HG03103 (cell line): ENCODE measurements around the gene KCNMA1.
"Not testable (repeated sequence)": the region's sequence is repeated elsewhere in the genome, so short reads cannot be mapped to it uniquely, and the experiment has no call there.

ENCODE experiments used
- ATAC-seq: cut with Tn5 transposase; IDR thresholded peaks from one replicate; pipeline ENCODE4 v1.9.1; 2021; ENCODE audit warnings: low read depth; ENCODE audit not compliant: unreplicated experiment

KCNMA1 gene

GRCh38 chr10:77608281-77608680 lies 29.3 kb downstream of the KCNMA1 start:
- ATAC-seq = no peak

GRCh38 chr10:77606751-77607150 lies 30.9 kb downstream of the KCNMA1 start:
- ATAC-seq = no peak

GRCh38 chr10:77605466-77605865 lies 32.1 kb downstream of the KCNMA1 start:
- ATAC-seq = no peak

GRCh38 chr10:77604941-77605351 lies 32.7 kb downstream of the KCNMA1 start:
- no peak for ATAC-seq

GRCh38 chr10:77604063-77604462 lies 33.5 kb downstream of the KCNMA1 start:
- ATAC-seq = peak; percentile 4

GRCh38 chr10:77603534-77603927 lies 34.1 kb downstream of the KCNMA1 start:
- ATAC-seq = peak; percentile 32

GRCh38 chr10:77602913-77603533 lies 34.6 kb downstream of the KCNMA1 start:
- ATAC-seq = no peak

GRCh38 chr10:77602231-77602912 lies 35.2 kb downstream of the KCNMA1 start:
- ATAC-seq = no peak

GRCh38 chr10:77601488-77601887 lies 36.1 kb downstream of the KCNMA1 start:
- no peak for ATAC-seq

GRCh38 chr10:77600640-77601039 lies 37.0 kb downstream of the KCNMA1 start:
- no peak for ATAC-seq

GRCh38 chr10:77599651-77600050 lies 38.0 kb downstream of the KCNMA1 start:
- no peak for ATAC-seq

- ATAC-seq = no peak
Observed at GRCh38 chr10:77598606-77599005, 39.0 kb downstream of the KCNMA1 start.

- ATAC-seq = no peak
Observed at GRCh38 chr10:77597560-77597959, 40.0 kb downstream of the KCNMA1 start.

- no peak for ATAC-seq
Observed at GRCh38 chr10:77594471-77594783, 43.2 kb downstream of the KCNMA1 start.

GRCh38 chr10:77593771-77594470 lies 43.7 kb downstream of the KCNMA1 start:
- no peak for ATAC-seq

- ATAC-seq = no peak
Observed at GRCh38 chr10:77592946-77593636, 44.5 kb downstream of the KCNMA1 start.

GRCh38 chr10:77592510-77592909 lies 45.1 kb downstream of the KCNMA1 start:
- ATAC-seq = no peak

- ATAC-seq = no peak
Observed at GRCh38 chr10:77591238-77591880, 46.2 kb downstream of the KCNMA1 start.

- ATAC-seq = no peak
Observed at GRCh38 chr10:77590344-77591237, 47.0 kb downstream of the KCNMA1 start.

- ATAC-seq = not testable (repeated sequence)
Observed at GRCh38 chr10:77589703-77590102, 47.9 kb downstream of the KCNMA1 start.
